GM19328 (cell line): ENCODE data around the gene RNF207.

Experiments
- ATAC-seq: cut with Tn5 transposase; IDR thresholded peaks from one replicate; pipeline ENCODE4 v1.9.1; 2021; ENCODE audit warnings: mild to moderate bottlenecking, moderate library complexity; ENCODE audit not compliant: unreplicated experiment

Gene RNF207

DNA sequence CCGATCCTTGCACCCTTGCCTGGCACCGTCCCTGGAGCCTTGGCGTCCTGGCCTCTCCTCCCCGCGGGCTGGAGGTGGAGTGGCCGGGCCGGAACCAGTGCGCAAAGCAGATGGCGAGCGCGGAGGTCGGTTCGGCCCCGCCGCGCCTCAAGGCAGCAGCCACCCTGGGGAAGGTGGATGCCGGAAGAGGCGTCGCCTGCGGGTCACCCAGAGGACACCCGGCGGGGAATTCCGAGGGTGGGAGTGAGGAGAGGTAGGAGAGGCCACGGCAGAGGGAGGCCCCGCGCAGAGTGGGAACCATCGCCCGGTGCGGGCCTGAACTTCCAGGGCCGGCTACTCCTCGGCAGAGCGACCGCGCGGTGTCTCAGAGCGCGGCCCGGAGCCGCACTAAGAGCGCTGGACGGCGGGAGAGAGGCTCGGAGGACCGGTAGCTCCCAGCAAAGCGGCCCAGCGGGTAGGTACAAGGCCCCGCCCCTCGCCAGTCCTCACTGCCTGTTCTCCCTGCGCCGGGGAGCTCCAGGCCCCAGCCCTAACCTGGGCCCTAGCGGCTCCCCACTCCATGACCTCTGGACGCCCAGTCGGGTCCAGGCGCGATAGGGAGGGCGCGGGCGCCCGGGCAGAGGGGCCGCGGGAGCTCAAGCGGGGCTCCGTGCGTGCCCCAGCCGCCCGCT, at the start of gene RNF207:
TSS of gene RNF207 (plus strand) at position 271 of the 671 bp plus-strand sequence. CDS start 417 bp downstream, outside the sequence.
- ATAC-seq = no peak

DNA sequence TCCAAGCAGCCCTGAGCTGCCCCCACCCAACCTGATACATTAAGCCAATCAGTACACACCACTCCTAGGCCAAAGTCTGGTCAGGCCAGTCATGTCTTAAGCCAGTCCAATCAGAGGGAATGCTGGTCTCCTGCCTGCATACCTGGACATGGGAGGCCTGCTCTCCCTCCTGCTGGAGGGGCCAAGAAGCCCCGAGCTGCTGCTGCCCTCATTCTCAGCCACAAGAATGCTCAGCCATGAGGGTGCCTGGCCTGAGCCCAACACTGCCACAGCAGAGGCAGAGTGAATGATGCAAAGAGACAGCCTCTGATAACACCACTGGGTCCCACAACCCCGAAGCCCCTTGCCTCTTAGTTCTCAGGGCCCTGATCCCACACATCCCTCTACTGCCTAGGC, 48.8 kb upstream of the RNF207 start:
- ATAC-seq = no peak

DNA sequence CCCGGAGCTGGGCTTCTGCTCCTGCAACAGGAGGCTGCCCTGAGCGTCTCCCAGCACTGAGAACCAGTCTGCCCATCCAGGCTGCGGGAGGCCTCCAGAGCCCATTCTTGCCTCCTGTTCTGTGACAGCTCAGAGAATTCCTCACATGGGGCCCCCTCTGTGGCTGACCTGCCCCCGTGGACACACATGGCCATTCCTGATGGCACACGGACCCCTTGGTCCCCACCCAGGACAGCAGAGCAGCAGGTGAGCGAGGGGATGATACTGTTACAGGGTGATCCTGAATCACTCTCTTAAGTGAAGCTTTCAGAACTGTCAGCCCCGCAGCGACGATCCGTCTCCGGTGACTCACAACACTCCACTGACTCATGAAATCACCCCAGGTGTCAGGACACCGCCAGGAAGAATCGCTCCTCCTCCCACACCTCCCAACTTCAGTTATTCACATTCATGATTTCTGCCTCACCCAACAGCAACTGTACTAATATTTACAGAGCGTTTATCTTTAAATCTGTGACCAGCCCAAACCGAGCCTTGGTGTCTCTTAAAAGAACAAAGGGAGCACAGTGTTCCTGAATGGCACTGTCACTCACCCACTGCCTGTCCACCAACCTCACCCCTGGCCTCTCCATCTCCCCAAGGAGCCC, 48.3 kb upstream of the RNF207 start:
- no peak for ATAC-seq

DNA sequence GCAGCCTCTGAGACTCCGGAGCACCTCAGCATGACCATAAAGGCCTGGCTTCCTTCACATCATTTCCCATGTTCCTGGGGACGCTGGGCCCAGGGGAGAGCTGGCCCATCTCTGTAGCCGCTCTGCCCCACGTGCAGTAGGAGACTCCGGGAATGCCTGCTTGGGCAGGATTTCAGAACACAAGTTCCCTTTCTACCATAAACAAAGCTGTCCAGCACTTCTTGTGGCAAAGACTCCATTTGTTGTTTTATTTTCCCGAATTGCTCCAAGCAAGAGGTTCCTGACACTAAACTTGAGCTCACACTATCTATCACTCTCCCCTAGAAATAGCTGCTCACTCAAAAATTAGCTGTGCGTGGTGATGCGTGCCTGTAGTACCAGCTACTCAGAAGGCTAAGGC, 47.7 kb upstream of the RNF207 start:
- no peak for ATAC-seq

DNA sequence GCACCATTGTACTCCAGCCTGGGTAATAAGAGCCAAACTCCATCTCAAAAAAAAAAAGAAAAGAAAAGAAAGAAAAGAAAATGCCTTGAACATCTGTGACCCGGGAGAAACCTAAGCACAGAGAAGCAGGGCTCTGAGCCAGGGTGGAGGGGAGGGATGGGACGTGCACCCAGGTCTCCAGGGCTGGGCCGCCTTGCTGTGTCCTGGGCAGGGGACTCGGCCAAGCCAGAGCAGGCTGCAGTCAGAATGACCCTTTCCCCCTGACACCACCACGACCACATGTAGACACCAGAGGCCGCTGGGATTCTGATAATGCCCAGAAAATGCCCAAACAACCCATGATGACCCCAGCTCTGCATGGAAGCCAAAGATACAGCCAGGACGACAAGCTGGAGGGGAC, 43.6 kb upstream of the RNF207 start:
- ATAC-seq = no peak

DNA sequence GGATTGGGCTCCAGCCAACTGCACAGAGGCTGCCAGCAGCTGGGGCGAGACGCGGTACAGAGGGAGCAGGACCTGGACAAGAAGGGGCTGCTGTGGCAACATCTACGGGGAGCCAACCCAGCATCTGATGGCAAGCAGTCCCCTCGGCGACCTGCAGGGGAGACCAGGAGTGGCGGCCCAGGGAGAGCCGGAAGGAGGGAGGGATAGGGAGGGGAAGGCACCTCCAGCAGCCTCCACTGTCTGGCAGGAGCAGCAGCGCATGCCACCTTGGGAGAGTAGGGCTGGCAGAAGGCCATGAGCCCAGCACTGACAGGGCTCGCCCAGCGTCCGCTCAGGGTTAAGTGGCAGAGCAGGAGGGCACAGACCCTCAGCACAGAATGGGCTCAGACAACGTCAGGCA, 43.1 kb upstream of the RNF207 start:
- ATAC-seq = no peak

- no peak for ATAC-seq
These were observed 42.5 kb upstream of the RNF207 start for GRCh38 chr1:6163191-6163972.

DNA sequence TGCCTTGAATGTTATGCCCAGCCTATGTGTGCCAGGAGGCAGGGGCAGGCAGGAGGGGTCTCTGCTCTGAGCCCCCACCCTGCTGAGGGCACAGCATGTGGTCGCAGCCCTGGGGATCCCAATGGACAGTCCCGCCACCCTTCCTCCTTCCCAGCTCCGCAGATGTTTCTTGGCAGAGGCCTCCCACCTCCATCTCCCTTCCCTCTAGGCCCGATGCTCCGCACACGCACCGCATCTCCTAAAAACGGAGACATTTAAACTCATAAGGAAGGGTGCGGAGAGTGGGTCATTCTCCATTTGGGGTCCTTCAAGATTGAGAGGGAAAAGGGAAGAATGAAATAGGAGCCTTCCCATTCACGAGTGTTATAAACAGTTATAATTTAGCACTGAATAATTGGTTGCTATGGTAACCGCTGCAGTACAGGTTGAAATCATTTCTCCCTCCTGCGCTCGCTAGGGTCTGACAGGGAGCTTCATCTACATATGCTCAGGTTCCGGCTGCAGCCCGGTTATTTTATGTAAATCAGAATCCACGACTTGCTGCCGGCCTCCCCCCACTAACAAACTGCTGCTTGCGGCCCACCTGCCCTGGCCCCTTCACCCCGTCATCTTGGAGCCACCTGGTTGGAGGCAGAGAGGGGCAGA, 41.8 kb upstream of the RNF207 start:
- no peak for ATAC-seq

- no peak for ATAC-seq
These were observed 40.9 kb upstream of the RNF207 start for GRCh38 chr1:6165027-6165426.

GRCh38 chr1:6165441-6165985, 40.4 kb upstream of the RNF207 start:
- ATAC-seq = no peak

DNA sequence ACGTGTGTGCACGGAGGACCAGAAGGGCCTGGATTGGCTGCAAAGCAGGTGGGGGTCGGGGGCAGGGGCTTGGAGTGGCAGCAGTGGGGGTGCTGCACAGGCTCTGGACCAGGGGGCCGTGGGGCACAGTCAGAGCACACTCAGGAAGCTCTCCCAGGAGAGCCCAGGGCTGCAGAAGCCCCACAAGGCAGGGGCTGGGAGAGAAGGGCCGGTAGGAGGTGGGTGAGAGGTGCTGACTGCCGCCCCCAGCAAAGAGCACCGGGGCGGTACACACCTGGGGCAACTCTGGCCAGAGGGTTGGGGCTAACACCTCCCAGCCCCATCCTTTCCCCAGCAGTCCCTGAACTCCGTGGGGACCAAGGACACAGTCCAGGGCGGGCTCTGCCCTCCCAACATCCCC, 39.7 kb upstream of the RNF207 start:
- ATAC-seq = no peak

DNA sequence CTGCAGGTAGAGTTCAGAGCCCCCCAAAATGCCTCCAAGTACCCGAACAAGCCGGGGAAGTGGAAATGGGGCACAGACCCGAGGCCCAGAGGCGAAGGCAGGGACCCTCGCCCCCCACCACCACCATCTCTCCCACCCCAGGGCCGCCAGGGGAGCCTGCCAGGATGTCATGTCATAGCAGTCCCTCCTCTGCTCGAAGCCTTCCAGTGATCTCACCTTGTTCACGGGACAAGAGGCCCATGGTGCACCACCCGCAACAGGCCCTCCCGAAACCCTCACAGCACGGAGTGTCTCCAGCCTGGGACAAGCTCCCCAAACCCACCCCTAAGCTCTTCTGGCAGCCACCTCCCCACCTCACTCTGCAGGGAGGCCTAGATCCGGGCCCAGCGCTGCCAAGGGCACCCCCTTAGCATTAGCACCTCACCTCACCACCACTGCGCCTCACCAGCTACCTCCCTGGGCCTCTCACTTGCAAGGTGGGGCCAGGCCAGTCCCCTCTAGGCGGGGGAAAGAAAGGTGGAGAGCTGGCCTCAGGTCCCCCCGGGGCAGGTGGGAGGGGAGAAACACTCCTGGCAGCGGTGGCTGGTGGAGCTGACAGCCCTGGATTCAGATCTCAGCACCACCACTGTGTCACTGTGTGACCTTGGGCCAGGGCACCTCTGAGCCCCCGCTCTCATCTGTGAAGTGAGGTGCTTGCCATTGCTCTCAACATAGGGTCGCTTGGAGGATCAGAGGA, 39.1 kb upstream of the RNF207 start:
- no peak for ATAC-seq

- no peak for ATAC-seq
These were observed 38.3 kb upstream of the RNF207 start for GRCh38 chr1:6167391-6168303.

GRCh38 chr1:6168947-6169586, 36.9 kb upstream of the RNF207 start:
- no peak for ATAC-seq

- no peak for ATAC-seq
These were observed 35.7 kb upstream of the RNF207 start for GRCh38 chr1:6170116-6170741.

- ATAC-seq = no peak
These were observed 35.1 kb upstream of the RNF207 start for GRCh38 chr1:6170742-6171201.

DNA sequence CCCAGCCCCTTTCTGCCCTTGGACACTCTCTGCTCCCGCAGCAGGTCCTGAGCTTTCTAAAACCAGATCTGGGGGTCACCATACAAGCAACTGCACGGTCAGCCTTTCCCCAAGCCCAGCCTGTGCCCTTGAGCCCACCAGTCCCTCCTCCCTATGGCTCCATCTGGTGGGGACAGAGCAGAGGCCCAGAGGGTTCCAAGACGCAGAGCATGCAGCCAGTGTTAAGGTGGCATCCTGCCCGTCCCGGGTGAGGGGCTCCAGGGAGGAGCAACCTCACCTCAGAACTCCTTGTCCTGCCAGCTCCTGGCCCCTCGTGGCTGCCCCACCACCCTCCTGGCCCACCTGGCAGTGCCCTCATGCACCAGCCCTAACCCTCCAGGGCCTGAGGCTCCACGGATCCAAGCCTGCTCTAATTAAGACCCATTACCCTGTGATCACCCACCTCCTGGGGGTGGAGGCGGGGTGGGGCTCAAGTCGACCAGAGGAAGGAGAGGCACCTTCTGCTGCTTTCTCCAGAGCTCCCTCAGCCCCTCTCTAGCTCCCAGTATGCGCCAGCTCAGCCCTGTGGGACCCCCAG, 34.3 kb upstream of the RNF207 start:
- ATAC-seq = no peak

DNA sequence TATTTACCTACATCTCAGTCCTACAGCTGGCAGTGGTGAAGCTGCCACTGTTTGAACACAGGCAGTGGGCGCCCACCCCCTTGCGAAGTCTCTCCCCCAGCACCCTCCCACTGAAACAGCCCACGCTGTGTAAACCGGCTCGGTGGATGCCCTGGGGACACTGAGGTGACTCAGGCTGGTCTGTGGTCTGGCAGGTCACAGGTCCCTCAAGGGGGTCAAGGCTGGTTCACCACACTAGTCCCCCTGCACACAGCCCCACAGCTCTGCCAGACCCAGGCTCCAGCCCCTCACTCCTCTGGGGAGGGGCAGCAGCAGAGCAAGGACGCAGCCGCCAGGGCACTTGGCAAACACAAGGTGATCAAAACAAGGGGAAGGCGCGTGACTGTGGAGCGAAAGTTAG, 33.4 kb upstream of the RNF207 start:
- ATAC-seq = no peak
